ENCODE data around the gene P4HA1.

P4HA1 gene

DNA sequence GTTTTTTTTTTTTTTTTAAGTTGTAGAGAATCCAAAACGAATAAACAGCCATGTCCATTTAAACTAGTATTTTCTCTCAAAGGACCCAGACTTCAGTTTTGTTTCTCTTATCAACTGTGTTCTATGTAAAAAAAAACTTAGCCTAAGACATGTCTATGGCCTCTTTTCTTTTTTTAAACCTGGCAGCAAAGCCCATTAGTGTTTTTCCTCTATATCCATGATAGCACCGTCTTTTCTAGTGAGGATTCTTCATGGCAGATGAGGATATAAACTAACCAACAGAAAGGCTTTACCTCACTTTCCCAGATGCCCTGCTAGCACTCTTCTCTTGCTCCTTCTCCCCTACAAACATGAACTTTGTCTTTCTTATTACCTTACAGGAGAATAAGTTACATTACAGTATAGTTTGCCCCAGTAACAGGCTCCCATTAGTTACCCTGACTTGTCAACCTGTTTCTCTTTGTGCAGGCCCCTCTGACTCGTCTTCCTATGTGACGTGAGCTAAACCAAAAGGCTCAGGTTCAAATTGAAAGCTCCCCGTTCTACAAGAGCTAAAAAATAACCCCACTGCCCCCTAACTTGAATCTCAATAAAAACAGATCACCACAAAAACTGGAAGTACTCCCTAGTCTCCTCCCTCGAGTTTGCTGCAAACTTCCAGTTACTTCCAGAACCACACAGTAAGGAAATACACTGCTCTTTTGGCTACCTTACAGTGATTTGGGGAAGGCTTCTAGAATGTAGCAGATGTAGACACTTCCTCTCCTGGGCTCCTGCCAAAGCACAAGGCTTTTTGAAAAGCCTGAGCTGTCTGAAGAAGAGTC lies 20.1 kb downstream of the P4HA1 start:
- Histone ChIP-seq H3K4me3 (IDR thresholded peaks at IDR 0.05; ENCODE audit: insufficient read depth, low read depth, low read length) (no peak overlapping the region), H3K79me2 (ENCODE audit: insufficient read depth, low read depth) (no peaks in the 10 kb centered on the region), H4K20me1 (ENCODE audit: insufficient read depth) (no peaks in the 10 kb centered on the region), H2AFZ (ENCODE audit: low read depth) (no peak overlapping the region), H3K27me3 (ENCODE audit: insufficient read depth, low read depth) (no peaks in the 10 kb centered on the region), H3K9ac (no peak overlapping the region), H3K27ac (no peak overlapping the region), H3K4me2 (no peak overlapping the region), H3K4me1 (ENCODE audit: low read depth, poor library complexity, severe bottlenecking) (peaks cover 7% of the 10 kb centered on the region), H3K36me3 (ENCODE audit: insufficient read depth) (no peaks in the 10 kb centered on the region)
- TF ChIP-seq, protein P1, sequence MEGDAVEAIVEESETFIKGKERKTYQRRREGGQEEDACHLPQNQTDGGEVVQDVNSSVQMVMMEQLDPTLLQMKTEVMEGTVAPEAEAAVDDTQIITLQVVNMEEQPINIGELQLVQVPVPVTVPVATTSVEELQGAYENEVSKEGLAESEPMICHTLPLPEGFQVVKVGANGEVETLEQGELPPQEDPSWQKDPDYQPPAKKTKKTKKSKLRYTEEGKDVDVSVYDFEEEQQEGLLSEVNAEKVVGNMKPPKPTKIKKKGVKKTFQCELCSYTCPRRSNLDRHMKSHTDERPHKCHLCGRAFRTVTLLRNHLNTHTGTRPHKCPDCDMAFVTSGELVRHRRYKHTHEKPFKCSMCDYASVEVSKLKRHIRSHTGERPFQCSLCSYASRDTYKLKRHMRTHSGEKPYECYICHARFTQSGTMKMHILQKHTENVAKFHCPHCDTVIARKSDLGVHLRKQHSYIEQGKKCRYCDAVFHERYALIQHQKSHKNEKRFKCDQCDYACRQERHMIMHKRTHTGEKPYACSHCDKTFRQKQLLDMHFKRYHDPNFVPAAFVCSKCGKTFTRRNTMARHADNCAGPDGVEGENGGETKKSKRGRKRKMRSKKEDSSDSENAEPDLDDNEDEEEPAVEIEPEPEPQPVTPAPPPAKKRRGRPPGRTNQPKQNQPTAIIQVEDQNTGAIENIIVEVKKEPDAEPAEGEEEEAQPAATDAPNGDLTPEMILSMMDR (conservative IDR thresholded peaks at IDR 0.05; ENCODE audit: low read depth, low read length) = no peak

DNA sequence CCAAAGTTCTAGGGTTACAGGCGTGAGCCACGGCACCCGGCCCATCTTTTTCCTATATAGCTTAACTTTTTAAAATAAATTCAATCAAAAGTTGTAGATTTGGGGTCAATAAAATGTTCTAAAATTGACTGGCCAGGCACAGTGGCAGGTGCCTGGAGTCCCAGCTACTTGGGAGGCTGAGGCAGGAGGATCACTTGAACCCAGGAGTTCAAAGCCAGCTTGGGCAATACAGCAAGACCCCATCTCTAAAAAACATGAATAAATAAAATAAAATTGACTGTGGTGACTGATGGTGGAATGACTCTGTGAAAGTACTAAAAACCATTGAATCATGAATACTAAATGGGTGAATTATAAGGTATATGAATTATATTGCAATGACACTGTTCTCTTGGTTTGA lies 20.8 kb downstream of the P4HA1 start:
- Histone ChIP-seq H3K4me2 (no peak overlapping the region), H3K27ac (no peak overlapping the region), H2AFZ (ENCODE audit: low read depth) (no peak overlapping the region), H3K27me3 (ENCODE audit: insufficient read depth, low read depth) (no peaks in the 10 kb centered on the region), H3K79me2 (ENCODE audit: insufficient read depth, low read depth) (no peaks in the 10 kb centered on the region), H3K4me3 (IDR thresholded peaks at IDR 0.05; ENCODE audit: insufficient read depth, low read depth, low read length) (no peak overlapping the region), H3K9ac (no peak overlapping the region), H3K4me1 (ENCODE audit: low read depth, poor library complexity, severe bottlenecking) (peaks cover 7% of the 10 kb centered on the region), H3K36me3 (ENCODE audit: insufficient read depth) (no peaks in the 10 kb centered on the region), H4K20me1 (ENCODE audit: insufficient read depth) (no peaks in the 10 kb centered on the region)
- TF ChIP-seq, protein P1 (conservative IDR thresholded peaks at IDR 0.05; ENCODE audit: low read depth, low read length) = no peak

DNA sequence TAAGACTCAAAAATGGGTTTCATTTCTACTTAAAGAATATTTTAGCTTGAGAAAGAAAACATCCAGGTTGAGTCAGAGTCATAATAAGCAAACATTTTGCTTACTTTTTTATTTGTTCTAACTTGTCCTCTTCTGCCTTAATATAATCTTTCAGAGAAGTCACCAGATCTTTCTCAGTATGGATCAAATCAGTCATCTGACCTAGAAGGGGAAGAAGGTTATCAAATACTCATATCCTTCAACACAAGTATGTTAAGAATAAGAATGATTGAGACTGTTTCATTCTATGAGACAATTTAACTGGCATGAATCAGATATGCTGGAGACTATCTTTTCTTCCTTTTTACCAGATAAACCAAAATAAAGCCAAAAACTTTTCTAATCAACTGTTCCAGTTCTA lies 23.0 kb downstream of the P4HA1 start:
- Histone ChIP-seq H3K4me1 (ENCODE audit: low read depth, poor library complexity, severe bottlenecking) (peaks cover 7% of the 10 kb centered on the region), H3K4me2 (no peak overlapping the region), H3K36me3 (ENCODE audit: insufficient read depth) (no peaks in the 10 kb centered on the region), H3K27me3 (ENCODE audit: insufficient read depth, low read depth) (no peaks in the 10 kb centered on the region), H3K79me2 (ENCODE audit: insufficient read depth, low read depth) (no peaks in the 10 kb centered on the region), H3K4me3 (IDR thresholded peaks at IDR 0.05; ENCODE audit: insufficient read depth, low read depth, low read length) (no peak overlapping the region), H4K20me1 (ENCODE audit: insufficient read depth) (no peaks in the 10 kb centered on the region), H3K9ac (no peak overlapping the region), H3K27ac (no peak overlapping the region), H2AFZ (ENCODE audit: low read depth) (no peak overlapping the region)
- TF ChIP-seq, protein P1 (conservative IDR thresholded peaks at IDR 0.05; ENCODE audit: low read depth, low read length) = no peak

GRCh38 chr10:73065441-73065840 lies 31.2 kb downstream of the P4HA1 start:
- Histone ChIP-seq H2AFZ (ENCODE audit: low read depth) (no peak overlapping the region), H3K4me1 (ENCODE audit: low read depth, poor library complexity, severe bottlenecking) (no peaks in the 10 kb centered on the region), H3K4me2 (no peak overlapping the region), H3K27me3 (ENCODE audit: insufficient read depth, low read depth) (no peaks in the 10 kb centered on the region), H3K79me2 (ENCODE audit: insufficient read depth, low read depth) (no peaks in the 10 kb centered on the region), H4K20me1 (ENCODE audit: insufficient read depth) (no peaks in the 10 kb centered on the region), H3K27ac (no peak overlapping the region), H3K4me3 (IDR thresholded peaks at IDR 0.05; ENCODE audit: insufficient read depth, low read depth, low read length) (no peak overlapping the region), H3K9ac (no peak overlapping the region), H3K36me3 (ENCODE audit: insufficient read depth) (no peaks in the 10 kb centered on the region)
- TF ChIP-seq, protein P1 (conservative IDR thresholded peaks at IDR 0.05; ENCODE audit: low read depth, low read length) = no peak

Measured in KMS-11 (cell line).